GM12878 (cell line): ENCODE measurements around the gene KLHL26. TPM values are rescaled to one million over a fixed set of nuclear protein-coding genes. Genes with fewer than 3 reads are reported as not detected.

Source experiments
- ATAC-seq: fragments of 200-7000 bp; cut with Tn5 transposase; 3 replicates; pipeline ENCODE4 v1.9.1; 2020; ENCODE audit warnings: mild to moderate bottlenecking, moderate library complexity
- BruUV-seq: library from RNA; stranded (reverse); fragments of 400-500 nt; replicated peaks from 2 replicates; lab custom pipeline; 2021; lab: Mats Ljungman, UMichigan
- CTCF ChIA-PET: fragments of 300-600 bp; sonication (Branson Sonifier 250); formaldehyde crosslinking; extraction: SDS; loops from one replicate; lab custom pipeline; 2021; ENCODE audit warnings: inconsistent platforms; lab: Yijun Ruan, JAX
- POLR2A ChIA-PET: fragments of 350-600 bp; formaldehyde crosslinking; extraction: SDS; loops from one replicate; lab custom pipeline; 2021; ENCODE audit warnings: inconsistent platforms; lab: Charles Lee
- RAD21 ChIA-PET: fragments of 300-600 bp; sonication (Branson Sonifier 250); formaldehyde crosslinking; loops from one replicate; lab custom pipeline; 2023; ENCODE audit warnings: antibody characterized with exemption; ENCODE audit not compliant: unreplicated experiment; lab: Charles Lee
- SMC1A ChIA-PET: fragments of 300-600 bp; sonication (Branson Sonifier 250); formaldehyde crosslinking; loops from one replicate; lab custom pipeline; 2023; ENCODE audit not compliant: unreplicated experiment, uncharacterized antibody; lab: Charles Lee
- DNase-seq: peaks from one replicate; pipeline ENCODE4 v3.0.0-alpha.2; 2011; ENCODE audit warnings: low read depth, low spot score
- FAIRE-seq: peaks from 3 replicates; lab custom pipeline; 2011; peaks lifted over from hg19 to GRCh38; lab: Jason Lieb, UNC
- H2AFZ ChIP-seq: 2 replicates; pipeline ENCODE4 v1.6.0; 2011; ENCODE audit warnings: low read depth, low read length, control low read depth; ENCODE audit not compliant: control insufficient read depth
- H3K27ac ChIP-seq: 2 replicates; pipeline ENCODE4 v1.5.1; 2011; ENCODE audit warnings: control low read depth; ENCODE audit not compliant: control insufficient read depth, insufficient read depth
- H3K27me3 ChIP-seq, 2 experiments: replicated peaks in 1 of 2; 2 replicates each; pipeline versions ENCODE4 v1.6.0 to v1.6.1; 2011; ENCODE audit warnings: low read length in 1 of 2; ENCODE audit not compliant: control insufficient read depth in 2 of 2, insufficient read depth in 2 of 2
- H3K36me3 ChIP-seq, 2 experiments: 2 replicates each; pipeline ENCODE4 v1.5.1; 2011; ENCODE audit warnings: low read length in 1 of 2; ENCODE audit not compliant: control insufficient read depth in 2 of 2, insufficient read depth in 2 of 2
- H3K4me1 ChIP-seq: 2 replicates; pipeline ENCODE4 v1.6.1; 2011; ENCODE audit warnings: mild to moderate bottlenecking, low read length, moderate library complexity, mixed read lengths; ENCODE audit not compliant: control insufficient read depth, insufficient read depth
- H3K4me2 ChIP-seq: 2 replicates; pipeline ENCODE4 v1.6.0; 2011; ENCODE audit warnings: control low read depth; ENCODE audit not compliant: control insufficient read depth, insufficient read depth
- H3K4me3 ChIP-seq: fragments of 200-600 bp; sonication (generic); 2 replicates; pipeline ENCODE4 v1.5.1; 2016
- H3K79me2 ChIP-seq: 2 replicates; pipeline ENCODE4 v1.6.0; 2011; ENCODE audit warnings: low read length; ENCODE audit not compliant: control insufficient read depth, insufficient read depth
- H3K9ac ChIP-seq: 2 replicates; pipeline ENCODE4 v1.8.0; 2011; ENCODE audit warnings: low read length, control low read depth, mixed read lengths; ENCODE audit not compliant: control insufficient read depth, insufficient read depth
- H3K9me3 ChIP-seq: replicated peaks from 3 replicates; pipeline ENCODE4 v1.5.1; 2011; ENCODE audit warnings: mild to moderate bottlenecking, low read length; ENCODE audit not compliant: control insufficient read depth, insufficient read depth
- H4K20me1 ChIP-seq: 2 replicates; pipeline ENCODE4 v1.6.0; 2011; ENCODE audit not compliant: control insufficient read depth, insufficient read depth
- HDAC2 ChIP-seq: fragments of 200-600 bp; sonication (generic); IDR thresholded peaks from 2 replicates; pipeline ENCODE4 v1.6.1; 2017
- IKZF1 ChIP-seq: fragments of 450-650 bp; conservative IDR thresholded peaks from 2 replicates; pipeline ENCODE4 v1.6.1; 2017; ENCODE audit warnings: antibody characterized with exemption, mild to moderate bottlenecking
- JUND ChIP-seq: IDR thresholded peaks from 2 replicates; pipeline ENCODE4 v1.6.1; 2012; ENCODE audit warnings: low read depth, mild to moderate bottlenecking, low read length, improper control_type of control experiment, moderate library complexity
- MYC ChIP-seq: IDR thresholded peaks from 2 replicates; pipeline ENCODE4 v1.6.1; 2011; ENCODE audit warnings: mild to moderate bottlenecking, low read length, moderate library complexity, inconsistent platforms; ENCODE audit not compliant: insufficient read depth, insufficient replicate concordance, insufficient read length, severe bottlenecking
- PAX5 ChIP-seq: IDR thresholded peaks from 2 replicates; pipeline ENCODE4 v1.6.1; 2011; ENCODE audit warnings: low read depth, low read length, borderline replicate concordance
- POLR2A ChIP-seq: IDR thresholded peaks from 2 replicates; pipeline ENCODE4 v1.6.1; 2011; ENCODE audit warnings: low read depth, mild to moderate bottlenecking, low read length
- POLR2AphosphoS5 ChIP-seq: IDR thresholded peaks from 2 replicates; pipeline ENCODE4 v1.6.1; 2011; ENCODE audit warnings: mild to moderate bottlenecking, low read length, inconsistent platforms
- RAD51 ChIP-seq: fragments of 450-650 bp; IDR thresholded peaks from 2 replicates; pipeline ENCODE4 v1.6.1; 2016; ENCODE audit warnings: moderate library complexity, mild to moderate bottlenecking, inconsistent platforms
- ZNF592 ChIP-seq: fragments of 450-650 bp; IDR thresholded peaks from 2 replicates; pipeline ENCODE4 v1.6.1; 2017; ENCODE audit warnings: mild to moderate bottlenecking, moderate library complexity
- WGBS: methylation state at CpG from one replicate; pipeline ENCODE4 v1.1.6; 2016; ENCODE audit warnings: low lambda C conversion rate; ENCODE audit not compliant: insufficient replicate concordance, insufficient coverage; ENCODE audit errors: missing lambda C conversion rate; 5-methylcytosine and 5-hydroxymethylcytosine counted together
- in situ Hi-C: fragments of 300-500 bp; cut with MboI; formaldehyde crosslinking; loops from 9 replicates; pipeline ENCODE4 v1.14.3; 2018; ENCODE audit warnings: mixed read lengths
- intact Hi-C: fragments of 100-400 bp; cut with micrococcal nuclease; formaldehyde crosslinking; loops from one replicate; pipeline ENCODE4 v1.14.2; 2022; ENCODE audit not compliant: unreplicated experiment
- polyA plus RNA-seq, 11 experiments: library from polyadenylated mRNA; depleted of rRNA in 4 of 11; unstranded in 6 of 11; stranded (reverse) in 5 of 11; fragments of >200 nt; fragmentation: Nextera tagmentation in 4 of 11; fragmentation: Illumina TruSeq in 1 of 11; extraction: Ambion mirVana in 4 of 11; extraction: Trizol in 1 of 11; gene quantifications; 1 replicate in 1 of 11; 2 replicates in 10 of 11; pipeline versions ENCODE4 v1.2.1 to v1.2.3, GENCODE V29; 2011 to 2016; ENCODE audit warnings: inconsistent platforms in 2 of 11, missing spikeins in 2 of 11, low read depth in 1 of 11
- total RNA-seq, 4 experiments: library from RNA; depleted of rRNA in 3 of 4; stranded (reverse); fragments of >200 nt in 3 of 4; fragmentation: Illumina TruSeq in 1 of 4; extraction: Trizol in 1 of 4; gene quantifications; 2 replicates each; pipeline versions ENCODE4 v1.2.1 to v1.2.3, GENCODE V29; 2013 to 2021
- TF ChIP-seq, protein P1 (sequence below): fragments of 450-650 bp; IDR thresholded peaks from 2 replicates; pipeline ENCODE4 v1.6.1; 2016; ENCODE audit warnings: mild to moderate bottlenecking
- TF ChIP-seq, protein P2 (sequence below), 3 experiments: IDR thresholded peaks in 2 of 3; conservative IDR thresholded peaks in 1 of 3; 2 replicates each; pipeline ENCODE4 v1.5.1; 2011; ENCODE audit warnings: low read depth in 3 of 3, low read length in 3 of 3, mild to moderate bottlenecking in 3 of 3, control low read depth in 2 of 3, moderate library complexity in 2 of 3, inconsistent platforms in 1 of 3, mixed read lengths in 1 of 3; ENCODE audit not compliant: control insufficient read depth in 2 of 3, insufficient read depth in 1 of 3; ENCODE audit errors: extremely low read depth in 1 of 3

KLHL26 gene
- total and polyA plus RNA-seq, 10 of the 15 experiments (the other 5 are each of a cell fraction or from before 2014, with no cell fraction given): 0.18 to 14.6 (median 2.9) TPM

DNA sequence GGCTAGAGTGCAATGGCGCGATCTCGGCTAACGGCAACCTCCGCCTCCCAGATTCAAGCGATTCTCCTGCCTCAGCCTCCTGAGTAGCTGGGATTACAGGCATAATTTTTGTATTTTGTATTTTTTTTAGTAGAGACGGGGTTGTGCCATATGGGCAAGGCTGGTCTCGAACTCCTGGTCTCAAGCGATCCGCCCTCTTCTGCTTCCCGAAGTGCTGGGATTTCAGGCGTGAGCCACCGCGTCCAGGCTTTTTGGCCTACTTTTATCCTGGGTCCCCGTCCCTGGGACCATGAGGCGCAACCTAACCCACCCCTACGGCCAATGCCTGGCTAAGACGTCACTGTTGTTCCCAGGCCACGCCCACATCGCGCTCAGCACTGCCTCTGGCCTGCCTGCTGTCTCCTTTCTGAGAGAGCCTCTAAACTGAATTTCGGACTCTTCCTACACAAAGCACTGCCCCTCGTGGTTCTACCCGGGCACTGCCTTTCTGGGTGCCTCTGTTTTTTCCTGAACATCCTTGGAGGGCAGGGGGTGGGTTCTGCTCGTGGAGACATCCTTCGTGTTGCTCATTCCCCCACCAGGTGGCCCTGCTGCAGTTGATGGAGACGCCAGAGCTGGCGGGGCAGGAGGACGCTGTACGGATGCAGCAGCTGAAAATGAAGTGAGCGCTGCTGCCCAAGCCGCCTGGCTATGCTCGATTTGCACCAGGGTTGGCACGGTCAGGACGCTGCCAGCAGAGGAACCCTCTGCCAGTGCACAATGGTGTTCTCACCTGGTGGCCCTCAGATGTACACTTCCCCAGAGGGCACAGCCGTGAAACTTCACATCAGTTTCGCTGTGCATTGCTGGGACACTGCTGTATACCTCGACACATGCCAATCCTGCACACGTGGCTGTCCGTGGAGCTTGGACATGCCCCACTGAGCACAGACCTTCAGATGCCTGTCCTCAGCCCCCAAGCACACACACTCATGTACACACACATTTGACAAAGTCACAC is 46.3 kb upstream of the KLHL26 start:
- POLR2A ChIA-PET: interaction anchor here (0.6 to 6.0 kb wide), 5 partner anchors 18 to 92 kb away, joined by 3 to 43 read pairs (median 27); partner anchors contain the start of genes ELL, FKBP8, KXD1 and UBA52
- in situ Hi-C loops: no loop called here
- SMC1A ChIA-PET: interaction anchor here (0.7 to 3.2 kb wide), 4 partner anchors 18 to 82 kb away, joined by 3 to 18 read pairs (median 4); partner anchors contain the start of gene KXD1
- TF ChIP-seq POLR2AphosphoS5 (no peak), RAD51 (no peak), MYC (no peak), PAX5 (peak; percentile 60; the same call in 1 of the 2 replicates), JUND (no peak), POLR2A (no peak), IKZF1 (no peak), HDAC2 (no peak), ZNF592 (no peak)
- TF ChIP-seq, protein P1, sequence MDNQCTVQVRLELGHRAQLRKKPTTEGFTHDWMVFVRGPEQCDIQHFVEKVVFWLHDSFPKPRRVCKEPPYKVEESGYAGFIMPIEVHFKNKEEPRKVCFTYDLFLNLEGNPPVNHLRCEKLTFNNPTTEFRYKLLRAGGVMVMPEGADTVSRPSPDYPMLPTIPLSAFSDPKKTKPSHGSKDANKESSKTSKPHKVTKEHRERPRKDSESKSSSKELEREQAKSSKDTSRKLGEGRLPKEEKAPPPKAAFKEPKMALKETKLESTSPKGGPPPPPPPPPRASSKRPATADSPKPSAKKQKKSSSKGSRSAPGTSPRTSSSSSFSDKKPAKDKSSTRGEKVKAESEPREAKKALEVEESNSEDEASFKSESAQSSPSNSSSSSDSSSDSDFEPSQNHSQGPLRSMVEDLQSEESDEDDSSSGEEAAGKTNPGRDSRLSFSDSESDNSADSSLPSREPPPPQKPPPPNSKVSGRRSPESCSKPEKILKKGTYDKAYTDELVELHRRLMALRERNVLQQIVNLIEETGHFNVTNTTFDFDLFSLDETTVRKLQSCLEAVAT: peak; percentile 7; the same call in 1 of the 2 replicates
- TF ChIP-seq, protein P2, sequence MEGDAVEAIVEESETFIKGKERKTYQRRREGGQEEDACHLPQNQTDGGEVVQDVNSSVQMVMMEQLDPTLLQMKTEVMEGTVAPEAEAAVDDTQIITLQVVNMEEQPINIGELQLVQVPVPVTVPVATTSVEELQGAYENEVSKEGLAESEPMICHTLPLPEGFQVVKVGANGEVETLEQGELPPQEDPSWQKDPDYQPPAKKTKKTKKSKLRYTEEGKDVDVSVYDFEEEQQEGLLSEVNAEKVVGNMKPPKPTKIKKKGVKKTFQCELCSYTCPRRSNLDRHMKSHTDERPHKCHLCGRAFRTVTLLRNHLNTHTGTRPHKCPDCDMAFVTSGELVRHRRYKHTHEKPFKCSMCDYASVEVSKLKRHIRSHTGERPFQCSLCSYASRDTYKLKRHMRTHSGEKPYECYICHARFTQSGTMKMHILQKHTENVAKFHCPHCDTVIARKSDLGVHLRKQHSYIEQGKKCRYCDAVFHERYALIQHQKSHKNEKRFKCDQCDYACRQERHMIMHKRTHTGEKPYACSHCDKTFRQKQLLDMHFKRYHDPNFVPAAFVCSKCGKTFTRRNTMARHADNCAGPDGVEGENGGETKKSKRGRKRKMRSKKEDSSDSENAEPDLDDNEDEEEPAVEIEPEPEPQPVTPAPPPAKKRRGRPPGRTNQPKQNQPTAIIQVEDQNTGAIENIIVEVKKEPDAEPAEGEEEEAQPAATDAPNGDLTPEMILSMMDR (IDR thresholded peaks at IDR 0.05 in 2 of 3, conservative IDR thresholded peaks at IDR 0.05 in 1 of 3; ENCODE audit: control insufficient read depth in 2 of 3, extremely low read depth in 1 of 3, insufficient read depth in 1 of 3, low read depth in 3 of 3, low read length in 3 of 3): 0 out of 6 replicates have a peak, but pooled peaks of 2 of the 3 experiments have one; percentile 13 to 16
- Histone ChIP-seq H3K4me2 (peak overlapping the region; percentile 98; the same call in 1 of the 2 replicates), H3K4me3 (no peak overlapping the region), H3K36me3 (peaks cover 0 to 3% of the 10 kb centered on the region in 2 experiments; a peak in 1 of 4 replicates), H3K9me3 (no peaks in the 10 kb centered on the region), H3K4me1 (peaks cover 33% of the 10 kb centered on the region), H2AFZ (no peak overlapping the region), H3K27me3 (peaks cover 2% of the 10 kb centered on the region in 2 experiments; a peak in 1 of 4 replicates), H4K20me1 (no peaks in the 10 kb centered on the region; the same call in 1 of the 2 replicates), H3K79me2 (peaks cover 4% of the 10 kb centered on the region; the same call in 1 of the 2 replicates), H3K9ac (no peak overlapping the region), H3K27ac (no peak overlapping the region)
- BruUV-seq: TSS peak; percentile 82
- FAIRE-seq (no peak), DNase-seq (no peak), ATAC-seq (no peak)
- CTCF ChIA-PET: interaction anchor here (1.2 to 6.0 kb wide), 7 partner anchors 10 to 119 kb away, joined by 3 to 64 read pairs (median 5); partner anchors contain the start of genes ELL, KXD1 and UBA52
- RAD21 ChIA-PET: interaction anchor here (3.3 to 4.8 kb wide), 2 partner anchors 32 to 70 kb away, joined by 25 to 35 read pairs; partner anchors contain the start of genes ELL and KXD1
- intact Hi-C loops: loop anchor here (5.0 kb wide), 1 partner anchor 242 kb away; the partner anchor contains the start of gene UPF1
- 89% methylated on average over 39 of the region's 40 CpGs for WGBS
